NAMALWA (cell line): ENCODE measurements around the gene MSRB3.
"Not testable (repeated sequence)": the region's sequence is repeated elsewhere in the genome, so short reads cannot be mapped to it uniquely, and the experiment has no call there.

Experiments used
- DNase-seq: peaks from one replicate; pipeline ENCODE4 v3.0.0-alpha.2; 2015; ENCODE audit warnings: low spot score

The MSRB3 gene

GRCh38 chr12:65278576-65279368 is at the start of gene MSRB3:
Gene MSRB3, plus strand, starts transcription at chr12:65278683. Its CDS starts 29,897 bp downstream, at chr12:65308580.
- no peak for DNase-seq

- no peak for DNase-seq
Observed at GRCh38 chr12:65229441-65229840, 49.0 kb upstream of the MSRB3 start.

- DNase-seq = peak; percentile 64
Observed at GRCh38 chr12:65232476-65233077, 45.9 kb upstream of the MSRB3 start.

GRCh38 chr12:65237153-65237552 is 41.3 kb upstream of the MSRB3 start:
- no peak for DNase-seq

- no peak for DNase-seq
Observed at GRCh38 chr12:65238609-65239008, 39.9 kb upstream of the MSRB3 start.

GRCh38 chr12:65248656-65249633 is 29.5 kb upstream of the MSRB3 start:
- DNase-seq = no peak

- DNase-seq = no peak
Observed at GRCh38 chr12:65252515-65252914, 26.0 kb upstream of the MSRB3 start.

GRCh38 chr12:65257986-65258385 is 20.5 kb upstream of the MSRB3 start:
- no peak for DNase-seq

- DNase-seq = no peak
Observed at GRCh38 chr12:65259501-65259900, 19.0 kb upstream of the MSRB3 start.

GRCh38 chr12:65263777-65264176 is 14.7 kb upstream of the MSRB3 start:
- DNase-seq = no peak

- DNase-seq = no peak
Observed at GRCh38 chr12:65266408-65266807, 12.1 kb upstream of the MSRB3 start.

GRCh38 chr12:65269603-65270002 is 8.9 kb upstream of the MSRB3 start:
- DNase-seq = no peak

- no peak for DNase-seq
Observed at GRCh38 chr12:65274602-65275272, 3.7 kb upstream of the MSRB3 start.

GRCh38 chr12:65275627-65276026 is 2.9 kb upstream of the MSRB3 start:
- no peak for DNase-seq

GRCh38 chr12:65276916-65277530 is 1.5 kb upstream of the MSRB3 start:
- DNase-seq = no peak

GRCh38 chr12:65277994-65278575 is 398 bp upstream of the MSRB3 start:
- DNase-seq = no peak

- DNase-seq = no peak
Observed at GRCh38 chr12:65279369-65280112, 1.1 kb downstream of the MSRB3 start.

GRCh38 chr12:65280306-65280705 is 1.8 kb downstream of the MSRB3 start:
- DNase-seq = no peak

GRCh38 chr12:65282840-65283239 is 4.4 kb downstream of the MSRB3 start:
- DNase-seq = no peak

- DNase-seq = not testable (repeated sequence)
Observed at GRCh38 chr12:65285532-65285931, 7.0 kb downstream of the MSRB3 start.
